A673 (cell line): ENCODE results near the gene ATG7.

ENCODE experiments used
- CTCF ChIP-seq: fragments of 300-800, 200-600 bp; sonication (generic); conservative IDR thresholded peaks from 2 replicates; pipeline ENCODE4 v1.5.1; 2017; ENCODE audit warnings: low read depth, mild to moderate bottlenecking, antibody characterized with exemption, low read length, moderate library complexity, mixed read lengths
- EZH2 ChIP-seq: fragments of 200-600 bp; sonication (generic); IDR thresholded peaks from 2 replicates; pipeline ENCODE4 v1.6.1; 2017; ENCODE audit warnings: borderline replicate concordance, low read depth, mild to moderate bottlenecking, mixed read lengths, antibody characterized with exemption, low read length; ENCODE audit not compliant: poor library complexity, severe bottlenecking

DNA sequence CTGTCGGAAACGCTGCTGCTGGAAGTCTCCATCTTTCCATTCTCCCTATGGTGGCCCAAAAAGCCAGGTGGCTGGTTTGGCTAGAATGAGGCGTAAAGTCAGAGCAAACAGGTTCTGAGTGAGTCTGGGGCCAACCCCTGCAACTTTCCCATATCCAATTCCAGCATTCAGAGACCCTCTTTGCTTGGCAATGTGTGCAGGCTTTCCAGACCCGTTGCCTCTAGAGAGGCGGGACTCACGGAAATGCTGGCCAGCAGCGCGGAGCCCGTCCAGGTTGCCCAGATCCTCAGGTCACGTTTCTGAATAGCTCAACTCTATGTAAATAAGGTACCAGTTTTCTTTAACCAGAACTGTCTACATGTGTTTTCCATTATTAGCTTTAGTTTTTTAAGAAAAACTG is 303.5 kb downstream of the ATG7 start:
- no peak for TF ChIP-seq CTCF
- no peak for TF ChIP-seq EZH2
